ENCODE measurements around the gene EXOC6B.

GRCh38 chr2:72800492-72800891 is 25.3 kb downstream of the EXOC6B start:
- TF ChIP-seq CTCF (IDR thresholded peaks at IDR 0.05), result no peak
- no peak for TF ChIP-seq POLR2A (IDR thresholded peaks at IDR 0.05)

Data from heart left ventricle (tissue), 13 donors.